ENCODE data around the gene SH3PXD2A.
"Not testable (repeated sequence)": the region's sequence is repeated elsewhere in the genome, so short reads cannot be mapped to it uniquely, and the experiment has no call there.

SH3PXD2A gene

GRCh38 chr10:103614306-103615158 lies 240.8 kb downstream of the SH3PXD2A start:
- no peak for DNase-seq

DNA sequence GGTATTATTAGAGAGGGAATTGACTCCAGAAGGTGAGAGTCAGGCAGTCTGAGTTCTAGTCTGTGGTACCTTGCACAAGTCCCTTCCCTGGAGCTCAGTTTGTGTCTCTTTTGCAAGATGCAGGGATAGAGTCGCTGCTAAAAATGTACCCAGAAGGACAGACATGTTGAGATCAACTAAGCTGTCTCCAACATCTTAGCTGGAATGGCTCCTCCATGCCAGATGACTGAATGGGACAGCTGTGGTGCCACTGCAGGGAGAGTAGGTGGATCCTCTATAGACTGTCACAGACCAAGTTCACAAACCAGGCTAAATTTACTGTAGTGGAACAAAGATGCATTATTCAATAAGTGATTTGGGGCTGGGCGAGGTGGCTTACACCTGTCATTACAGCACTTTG lies 241.8 kb downstream of the SH3PXD2A start:
- no peak for DNase-seq

- peak; percentile 41 for DNase-seq
Observed at GRCh38 chr10:103612462-103613365, 242.7 kb downstream of the SH3PXD2A start.

- DNase-seq = no peak
Observed at GRCh38 chr10:103610921-103611511, 244.4 kb downstream of the SH3PXD2A start.

GRCh38 chr10:103610083-103610472 lies 245.3 kb downstream of the SH3PXD2A start:
- DNase-seq = no peak

DNA sequence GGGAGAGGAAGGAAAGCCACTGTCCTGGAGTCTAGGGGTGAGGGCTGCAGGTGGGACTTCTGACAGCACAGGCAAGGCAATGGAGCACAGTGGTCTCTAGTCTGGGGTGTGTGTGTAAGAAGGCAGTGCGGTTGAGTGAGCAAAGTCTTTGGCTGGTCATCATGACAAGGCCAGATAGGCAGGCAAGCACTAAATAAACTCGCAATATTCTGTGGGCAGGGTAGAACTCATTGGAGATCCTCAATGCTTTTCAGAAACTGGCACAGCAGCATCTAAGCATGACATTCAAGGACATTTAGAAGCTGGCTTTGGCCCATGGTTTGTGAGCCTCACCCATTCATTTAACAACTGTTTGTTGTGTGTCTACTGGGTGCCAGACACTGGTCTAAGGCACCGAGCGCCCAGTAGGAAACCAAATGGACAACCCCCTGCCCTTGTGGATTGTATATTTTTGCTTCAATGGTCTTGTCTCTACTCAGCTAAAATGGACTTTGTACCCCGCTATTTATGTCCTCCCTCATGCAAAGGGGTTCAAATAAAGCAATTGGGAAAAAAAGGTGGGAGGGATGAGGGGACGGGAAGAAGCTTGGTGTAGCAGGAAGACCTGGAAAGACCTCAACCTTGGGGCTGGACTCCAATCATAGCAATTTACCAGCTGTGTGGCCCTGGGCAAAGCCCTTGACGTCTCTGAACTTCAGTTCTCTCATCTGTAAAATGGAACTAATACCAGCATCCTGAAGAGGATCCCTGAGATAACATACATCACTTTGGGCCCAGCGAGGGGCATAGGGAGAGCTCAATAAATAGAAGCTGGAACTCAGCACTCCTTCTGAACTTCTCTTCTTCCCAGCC lies 245.9 kb downstream of the SH3PXD2A start:
- DNase-seq = no peak

DNA sequence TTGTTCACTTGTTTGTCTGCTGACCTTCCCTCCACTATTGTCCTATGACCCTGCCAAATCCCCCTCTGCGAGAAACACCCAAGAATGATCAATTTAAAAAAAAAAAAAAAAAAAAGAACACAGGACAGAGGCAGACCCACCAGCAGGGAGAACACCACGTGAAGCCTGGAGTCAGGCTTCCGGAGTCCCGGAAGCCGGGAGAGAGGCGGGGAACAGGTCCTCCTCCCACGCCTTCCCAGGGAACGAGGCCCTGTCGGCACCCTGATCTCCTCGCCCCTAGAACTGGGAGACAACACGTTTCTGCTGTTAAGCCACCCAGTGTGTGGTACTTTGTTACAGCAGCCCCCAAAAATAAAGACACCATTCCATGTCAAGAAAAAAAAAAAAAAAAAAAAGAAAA lies 247.3 kb downstream of the SH3PXD2A start:
- DNase-seq = not testable (repeated sequence)

DNA sequence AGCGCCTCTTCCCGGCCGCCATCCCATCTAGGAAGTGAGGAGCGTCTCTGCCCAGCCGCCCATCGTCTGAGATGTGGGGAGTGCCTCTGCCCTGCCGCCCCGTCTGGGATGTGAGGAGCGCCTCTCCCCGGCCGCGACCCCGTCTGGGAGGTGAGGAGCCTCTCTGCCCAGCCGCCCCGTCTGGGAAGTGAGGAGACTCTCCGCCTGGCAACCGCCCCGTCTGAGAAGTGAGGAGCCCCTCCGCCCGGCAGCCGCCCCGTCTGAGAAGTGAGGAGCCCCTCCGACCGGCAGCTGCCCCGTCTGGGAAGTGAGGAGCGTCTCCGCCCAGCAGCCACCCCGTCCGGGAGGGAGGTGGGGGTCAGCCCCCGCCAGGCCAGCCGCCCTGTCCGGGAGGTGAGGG lies 248.3 kb downstream of the SH3PXD2A start:
- not testable (repeated sequence) for DNase-seq

GRCh38 chr10:103606097-103606438 lies 249.3 kb downstream of the SH3PXD2A start:
- DNase-seq = not testable (repeated sequence)

DNA sequence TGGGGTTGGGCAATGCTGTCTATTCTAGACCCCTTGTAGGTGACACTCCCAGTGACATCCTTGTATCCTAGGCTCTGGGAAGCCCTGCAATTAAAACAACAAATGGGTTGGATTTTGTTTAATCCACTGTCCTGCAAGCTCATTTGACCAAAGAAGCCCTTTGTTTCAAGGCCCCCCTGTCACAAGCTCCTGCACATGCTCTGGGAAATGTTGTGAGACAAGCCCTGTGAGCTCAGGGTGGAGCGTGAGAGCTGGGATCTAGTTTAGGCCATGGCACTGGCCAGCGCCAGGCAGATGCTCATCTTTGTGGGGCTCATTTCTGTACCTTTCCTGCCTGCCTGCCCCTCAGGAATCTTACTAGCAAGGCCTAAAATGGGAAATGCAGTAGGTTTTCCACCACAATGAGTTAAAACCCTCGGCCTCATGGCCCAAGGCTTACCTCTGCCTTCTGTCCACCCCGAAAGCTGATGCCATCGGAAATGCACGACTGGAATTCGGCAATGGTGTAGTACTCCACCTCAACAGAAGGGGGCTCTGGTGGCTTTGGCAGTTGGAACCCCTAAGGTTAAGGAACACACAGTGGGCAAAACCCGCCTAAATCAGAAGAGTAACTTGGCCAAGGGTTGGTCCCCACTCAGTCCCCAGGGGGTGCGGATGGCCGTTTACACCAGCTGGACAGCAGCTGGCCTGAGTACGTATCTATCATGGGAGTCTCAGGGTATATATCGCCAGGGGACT lies 249.8 kb downstream of the SH3PXD2A start:
- peak; percentile 55 for DNase-seq

DNA sequence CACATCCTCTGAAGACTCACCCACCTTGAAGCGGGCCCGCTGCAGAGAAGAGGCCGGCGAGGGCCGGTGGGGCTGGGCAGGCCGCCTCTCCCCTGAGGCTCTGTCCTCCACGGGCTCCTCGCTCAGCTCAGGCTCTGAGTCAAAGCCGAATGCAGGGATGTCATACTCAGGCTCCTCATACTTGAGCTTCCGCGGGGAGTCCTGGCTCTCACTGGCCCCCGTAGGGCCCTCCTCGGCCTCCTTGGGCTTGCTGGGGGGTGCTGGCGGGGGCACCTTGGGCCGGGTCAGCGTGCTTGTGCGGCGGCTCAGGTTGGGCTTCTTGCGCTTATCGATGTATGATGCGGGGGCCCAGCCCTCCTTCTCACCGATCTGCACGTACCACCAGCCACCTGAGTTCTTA lies 252.0 kb downstream of the SH3PXD2A start:
- no peak for DNase-seq

DNA sequence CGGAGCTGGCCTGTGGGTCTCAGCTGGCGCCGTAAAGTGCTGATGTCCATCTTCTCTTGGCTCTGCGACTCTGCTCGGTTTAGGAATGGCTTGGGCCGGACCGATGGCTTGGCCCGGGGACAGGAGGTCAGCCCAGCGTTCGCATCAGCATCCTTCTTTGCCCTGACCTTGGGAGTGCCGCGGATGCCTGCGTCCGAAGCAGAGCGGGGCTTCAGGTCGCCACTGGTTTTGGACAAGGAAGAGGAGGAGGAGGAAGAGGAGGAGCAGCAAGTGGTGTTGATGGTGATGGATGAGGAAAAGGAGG lies 252.6 kb downstream of the SH3PXD2A start:
- DNase-seq = no peak

DNA sequence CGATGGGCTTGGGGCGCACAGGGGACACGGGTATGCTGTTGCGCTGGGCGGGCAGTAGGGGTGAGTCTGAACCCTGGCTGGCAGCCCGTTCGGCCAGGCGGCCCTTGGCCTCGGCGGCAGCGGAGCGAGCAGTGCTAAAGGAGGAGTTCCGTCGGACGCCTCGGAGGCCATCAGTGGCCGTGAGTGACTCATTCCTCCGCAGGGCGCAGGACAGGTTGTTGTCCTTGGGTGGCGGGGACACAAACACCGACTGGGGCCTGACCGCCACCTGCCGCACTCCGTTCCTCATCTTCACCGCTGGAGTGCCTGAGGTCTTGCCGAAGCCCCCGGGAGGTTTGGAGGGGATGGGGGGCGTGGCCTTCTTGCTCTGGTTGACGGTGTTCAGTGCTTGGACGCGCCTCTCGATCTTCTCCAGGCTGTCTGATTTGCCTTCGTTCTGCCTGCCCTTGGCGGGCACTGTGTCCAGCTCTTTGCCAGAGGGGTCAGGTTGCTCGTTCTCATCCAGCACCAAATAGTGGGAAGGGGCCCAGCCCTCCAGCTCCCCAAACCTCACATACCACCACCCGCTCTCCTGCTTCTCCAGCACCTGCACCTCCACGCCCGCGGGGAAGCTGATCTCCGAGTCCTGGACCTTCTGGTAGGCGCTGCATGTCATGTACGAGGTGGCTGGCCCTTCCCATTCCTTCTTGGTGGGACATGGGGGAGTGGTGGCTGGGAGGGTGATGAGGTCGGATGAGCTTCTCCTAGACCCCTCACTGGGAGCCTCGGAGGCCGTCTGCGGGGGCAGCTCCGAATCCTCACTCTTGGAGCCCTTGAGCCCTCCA lies 253.1 kb downstream of the SH3PXD2A start:
- DNase-seq = no peak

DNA sequence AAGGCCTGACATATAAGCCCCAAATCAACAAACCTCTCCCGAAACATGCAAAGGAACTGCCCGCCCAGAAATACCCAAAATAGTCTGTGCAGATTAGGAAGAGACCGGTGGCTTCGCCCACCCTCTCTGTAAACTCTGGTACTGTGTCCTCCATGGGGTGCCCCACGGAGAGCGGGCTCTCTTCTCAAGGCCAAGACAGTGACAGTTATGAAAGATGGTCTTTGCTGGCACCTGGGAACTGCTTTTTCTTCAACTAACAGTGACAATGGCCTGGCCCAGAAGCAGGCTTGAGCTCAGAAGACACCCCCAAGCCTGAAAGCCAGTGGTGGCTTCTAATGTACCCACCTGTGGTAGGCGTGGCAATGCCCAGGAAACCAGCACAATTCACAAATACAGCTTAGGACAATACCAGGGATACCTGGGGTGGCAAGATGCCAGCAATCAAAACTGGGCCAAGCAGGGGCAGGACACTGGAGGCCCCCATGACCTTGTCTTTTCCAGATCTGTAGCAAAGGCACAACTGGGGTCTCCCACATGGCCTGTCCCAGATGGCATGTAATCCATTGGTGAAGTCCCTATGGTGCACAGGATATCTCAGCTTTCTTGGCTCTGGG lies 254.3 kb downstream of the SH3PXD2A start:
- DNase-seq = no peak

DNA sequence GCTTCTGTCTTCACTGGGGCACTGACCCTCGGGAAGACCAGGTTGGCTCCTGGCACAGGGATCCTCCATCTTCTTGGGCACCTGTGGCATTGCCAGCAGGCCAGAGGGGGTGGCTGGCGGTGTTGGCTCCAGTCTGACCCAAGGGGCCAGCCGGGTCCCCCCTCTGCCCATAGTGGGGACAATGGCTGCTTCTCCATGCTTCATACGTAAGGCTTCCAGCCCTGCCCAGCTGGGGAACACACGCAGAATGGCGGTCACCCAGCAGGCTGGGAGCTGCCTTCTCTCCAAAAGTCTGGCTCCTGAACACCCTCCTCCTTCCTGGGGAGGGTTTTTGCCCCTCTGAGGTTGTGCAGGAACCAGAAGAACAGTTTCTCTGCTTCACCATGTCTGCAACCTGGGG lies 255.1 kb downstream of the SH3PXD2A start:
- DNase-seq = no peak

DNA sequence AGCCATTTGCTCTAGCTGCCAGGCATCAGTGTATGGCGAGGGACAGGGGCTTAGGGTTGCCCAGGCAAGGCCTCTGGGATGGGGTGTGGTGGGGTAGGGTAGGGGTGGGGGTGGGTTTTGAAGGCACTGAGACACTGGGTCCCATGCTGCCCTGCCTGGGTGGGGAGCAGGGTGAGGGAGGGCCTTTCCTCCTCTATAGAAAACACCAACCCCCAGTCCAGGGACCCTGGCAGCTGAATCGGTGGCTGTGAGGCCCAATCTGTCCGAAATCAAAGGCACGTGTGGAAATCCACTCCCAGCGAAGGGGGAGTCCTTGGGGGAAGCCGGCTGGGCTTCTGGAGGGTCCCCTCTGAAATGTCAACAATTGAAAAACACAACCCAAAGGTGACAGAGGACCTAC lies 255.5 kb downstream of the SH3PXD2A start:
- no peak for DNase-seq

DNA sequence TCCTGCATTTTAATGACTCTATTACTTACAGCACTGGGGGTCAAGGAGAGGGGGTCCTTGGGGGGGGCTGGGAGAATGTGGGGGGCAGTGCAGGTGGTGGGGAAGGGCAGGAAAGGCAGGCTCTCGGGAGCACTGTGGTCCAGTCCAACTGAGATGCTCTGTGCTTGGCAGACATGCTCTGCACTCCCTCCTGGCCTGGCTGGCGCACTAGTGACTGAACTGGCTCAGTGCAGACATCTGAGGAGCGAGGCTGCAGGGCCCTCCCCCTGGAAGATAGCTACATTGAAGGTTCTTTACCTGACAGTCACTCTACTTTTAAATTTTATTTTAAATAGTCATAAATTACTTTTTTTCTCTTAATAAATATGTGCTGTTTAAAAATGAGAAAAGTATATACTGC lies 256.2 kb downstream of the SH3PXD2A start:
- no peak for DNase-seq

- peak; percentile 80 for DNase-seq
Observed at GRCh38 chr10:103598654-103599115, 256.7 kb downstream of the SH3PXD2A start.

- no peak for DNase-seq
Observed at GRCh38 chr10:103597003-103597402, 258.4 kb downstream of the SH3PXD2A start.

DNA sequence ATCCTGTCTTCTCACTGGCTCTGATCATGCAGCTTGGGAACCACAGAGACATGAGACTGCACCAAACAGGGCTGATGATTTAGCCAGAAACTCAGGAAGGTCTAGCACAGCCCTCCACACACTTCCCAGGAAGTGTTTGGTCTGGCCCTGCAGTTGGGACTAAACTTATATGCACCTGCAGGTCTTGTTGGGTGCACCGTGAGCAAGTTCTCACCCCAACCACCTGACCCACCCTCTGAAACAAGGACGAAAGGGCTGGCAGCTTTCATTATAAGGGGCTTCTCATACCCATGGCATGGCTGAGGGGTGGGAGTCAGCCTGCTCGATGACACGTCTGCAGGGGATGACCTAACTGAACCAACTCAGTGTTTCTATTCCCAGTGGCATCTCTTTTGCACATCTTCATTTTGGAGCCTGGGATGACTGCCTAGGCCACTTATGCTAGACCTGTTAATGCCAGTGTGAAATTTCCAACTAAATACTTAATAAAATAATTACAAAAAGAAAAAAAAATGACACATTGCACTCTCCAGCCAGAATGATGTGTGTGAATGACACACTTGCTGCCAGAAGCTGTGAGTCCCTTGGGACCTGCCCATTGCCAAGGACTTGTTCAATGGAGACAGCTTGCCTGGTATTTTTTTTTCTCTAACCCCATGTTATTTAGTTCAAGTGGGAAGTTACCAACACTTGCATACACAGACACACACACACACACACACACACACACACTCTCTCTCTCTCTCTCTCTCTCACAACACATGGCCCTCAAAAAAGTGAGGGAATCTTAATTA lies 259.2 kb downstream of the SH3PXD2A start:
- DNase-seq = no peak

Data from fibroblast of skin of right biceps (primary cell).